SK-N-SH (cell line): Measurements from ENCODE around the gene HIPK1. TPM values are rescaled to one million over a fixed set of nuclear protein-coding genes. Genes with fewer than 3 reads are reported as not detected.

ENCODE experiments used
- CTCF ChIA-PET: fragments of 300-600, 350-600 bp; formaldehyde crosslinking; extraction: SDS; loops from one replicate; lab custom pipeline; 2021; lab: Yijun Ruan, JAX
- POLR2A ChIA-PET: fragments of 350-600 bp; sonication (Branson Sonifier 250); formaldehyde crosslinking; extraction: SDS; loops from one replicate; lab custom pipeline; 2020; ENCODE audit warnings: antibody characterized with exemption, inconsistent platforms; lab: Yijun Ruan, JAX
- DNase-seq: peaks from one replicate; pipeline ENCODE4 v3.0.0; 2012
- H2AFZ ChIP-seq: fragments of 200-600 bp; sonication (generic); 2 replicates; pipeline ENCODE4 v1.8.1; 2016; ENCODE audit warnings: antibody characterized with exemption, mild to moderate bottlenecking, low read depth
- H3F3A ChIP-seq: fragments of 200-600 bp; sonication (generic); replicated peaks from 2 replicates; pipeline ENCODE3; 2016; ENCODE audit warnings: antibody characterized with exemption, mild to moderate bottlenecking; ENCODE audit not compliant: insufficient read depth
- H3K27ac ChIP-seq, 2 experiments: fragments of 200-500 bp in 1 of 2; fragments of 200-600 bp in 1 of 2; sonication (Bioruptor generic) in 1 of 2; sonication (generic), shearing (Covaris generic) in 1 of 2; 2 replicates each; pipeline versions ENCODE4 v1.5.1 to v1.6.1; 2014 to 2016; ENCODE audit warnings: low read depth in 2 of 2, inconsistent platforms in 1 of 2, low read length in 1 of 2, mild to moderate bottlenecking in 1 of 2, mixed read lengths in 1 of 2
- H3K27me3 ChIP-seq: fragments of 200-600 bp; sonication (generic), shearing (Covaris generic); 2 replicates; pipeline ENCODE4 v1.6.1; 2016; ENCODE audit warnings: mixed run types; ENCODE audit not compliant: insufficient read depth
- H3K36me3 ChIP-seq, 2 experiments: fragments of 200-500 bp in 1 of 2; fragments of 200-600 bp in 1 of 2; sonication (Bioruptor generic) in 1 of 2; sonication (generic) in 1 of 2; replicated peaks in 1 of 2; 2 replicates each; pipeline versions ENCODE3 to v1.5.1; 2014 to 2016; ENCODE audit warnings: low read length in 1 of 2, mild to moderate bottlenecking in 1 of 2; ENCODE audit not compliant: insufficient read depth in 2 of 2, control insufficient read depth in 1 of 2
- H3K4me1 ChIP-seq, 2 experiments: fragments of 200-500 bp in 1 of 2; fragments of 200-600 bp in 1 of 2; sonication (Bioruptor generic) in 1 of 2; sonication (generic), shearing (Covaris generic) in 1 of 2; 2 replicates each; pipeline versions ENCODE4 v1.5.1 to v1.6.1; 2014 to 2016; ENCODE audit warnings: low read depth in 1 of 2, low read length in 1 of 2, mixed run types in 1 of 2; ENCODE audit not compliant: insufficient read depth in 2 of 2, control insufficient read depth in 1 of 2
- H3K4me2 ChIP-seq: fragments of 200-600 bp; sonication (generic), shearing (Covaris generic); 2 replicates; pipeline ENCODE4 v1.6.1; 2017; ENCODE audit warnings: mixed run types
- H3K4me3 ChIP-seq, 2 experiments: fragments of 200-500 bp in 1 of 2; fragments of 200-600 bp in 1 of 2; sonication (Bioruptor generic) in 1 of 2; sonication (generic), shearing (Covaris generic) in 1 of 2; 2 replicates each; pipeline versions ENCODE4 v1.5.1 to v1.8.1; 2014 to 2016; ENCODE audit warnings: low read depth in 2 of 2, inconsistent platforms in 1 of 2, low read length in 1 of 2, mild to moderate bottlenecking in 1 of 2, mixed read lengths in 1 of 2, moderate library complexity in 1 of 2
- H3K79me2 ChIP-seq: fragments of 200-600 bp; sonication (generic); 2 replicates; pipeline ENCODE4 v1.8.1; 2017; ENCODE audit warnings: mild to moderate bottlenecking; ENCODE audit not compliant: insufficient read depth
- H3K9ac ChIP-seq: fragments of 200-600 bp; sonication (generic); 2 replicates; pipeline ENCODE4 v1.6.1; 2017; ENCODE audit warnings: mixed run types
- H3K9me2 ChIP-seq: fragments of 200-600 bp; sonication (generic); 2 replicates; pipeline ENCODE4 v1.6.1; 2017; ENCODE audit warnings: mixed run types
- H3K9me3 ChIP-seq: fragments of 200-600 bp; sonication (generic); 2 replicates; pipeline ENCODE4 v1.6.1; 2017; ENCODE audit warnings: mixed run types, mild to moderate bottlenecking, moderate library complexity
- H4K20me1 ChIP-seq: fragments of 200-600 bp; sonication (generic); 2 replicates; pipeline ENCODE4 v1.6.1; 2017; ENCODE audit warnings: mild to moderate bottlenecking, mixed run types; ENCODE audit not compliant: insufficient read depth
- CHD2 ChIP-seq: fragments of 150-350 bp; IDR thresholded peaks from 2 replicates; pipeline ENCODE4 v1.6.1; 2018; ENCODE audit warnings: low read length; ENCODE audit not compliant: partially characterized antibody
- ELF1 ChIP-seq: IDR thresholded peaks from 2 replicates; pipeline ENCODE4 v1.4.0; 2012
- EP300 ChIP-seq, 2 experiments: IDR thresholded peaks; 2 replicates each; pipeline versions ENCODE4 v1.4.0 to v1.6.1; 2012; ENCODE audit warnings: borderline replicate concordance in 1 of 2, low read depth in 1 of 2, low read length in 1 of 2
- EZH2phosphoT487 ChIP-seq: fragments of 200-600 bp; sonication (generic); IDR thresholded peaks from 2 replicates; pipeline ENCODE4 v1.6.1; 2017; ENCODE audit warnings: low read depth, mixed run types, mild to moderate bottlenecking, antibody characterized with exemption, moderate library complexity, borderline replicate concordance
- FOXJ3 ChIP-seq: sonication (generic); formaldehyde crosslinking; IDR thresholded peaks from 2 replicates; pipeline ENCODE4 v1.5.1; 2020; ENCODE audit warnings: mild to moderate bottlenecking, missing genetic modification reagents
- GABPA ChIP-seq: IDR thresholded peaks from 2 replicates; pipeline ENCODE4 v1.4.0; 2012; ENCODE audit warnings: low read depth, mild to moderate bottlenecking
- JUND ChIP-seq: IDR thresholded peaks from 2 replicates; pipeline ENCODE4 v1.4.0; 2012
- MAX ChIP-seq: IDR thresholded peaks from 2 replicates; pipeline ENCODE4 v1.4.0; 2012; ENCODE audit warnings: low read depth
- PBX3 ChIP-seq: IDR thresholded peaks from 2 replicates; pipeline ENCODE4; 2012
- POLR2AphosphoS5 ChIP-seq: IDR thresholded peaks from 2 replicates; pipeline ENCODE4 v1.6.1; 2012; ENCODE audit warnings: low read depth, low read length
- RXRA ChIP-seq: IDR thresholded peaks from 2 replicates; pipeline ENCODE4 v1.4.0; 2012; ENCODE audit warnings: low read depth, mild to moderate bottlenecking, borderline replicate concordance
- TAF1 ChIP-seq: IDR thresholded peaks from 2 replicates; pipeline ENCODE4 v1.6.1; 2012; ENCODE audit warnings: low read depth, mild to moderate bottlenecking, low read length, moderate library complexity, borderline replicate concordance
- TCF12 ChIP-seq: IDR thresholded peaks from 2 replicates; pipeline ENCODE4 v1.4.0; 2012
- YY1 ChIP-seq: IDR thresholded peaks from 2 replicates; pipeline ENCODE4 v1.4.0; 2012; ENCODE audit warnings: low read depth, mild to moderate bottlenecking
- WGBS: methylation state at CpG from one replicate; pipeline ENCODE4 v1.1.6; 2017; ENCODE audit warnings: low lambda C conversion rate; 5-methylcytosine and 5-hydroxymethylcytosine counted together
- polyA plus RNA-seq, 3 experiments: library from polyadenylated mRNA; depleted of rRNA; stranded (reverse); fragments of >200 nt; gene quantifications; 2 replicates each; pipeline ENCODE4 v1.2.3, GENCODE V29; 2012
- TF ChIP-seq, protein P1 (sequence below): fragments of 200-600 bp; sonication (generic); IDR thresholded peaks from 2 replicates; pipeline ENCODE4 v1.6.1; 2017; ENCODE audit warnings: antibody characterized with exemption, mild to moderate bottlenecking, moderate library complexity
- TF ChIP-seq, protein P2 (sequence below): IDR thresholded peaks from 2 replicates; pipeline ENCODE4 v1.4.0; 2012; ENCODE audit warnings: low read depth, borderline replicate concordance

HIPK1 gene
- polyA plus RNA-seq, 1 of the 3 experiments (the other 2 are of a cell fraction): 7.1 TPM

- TF ChIP-seq MAX (no peak), GABPA (no peak), TAF1 (no peak)
Measured at GRCh38 chr1:113928187-113928930, 765 bp upstream of the HIPK1 start (continued).

DNA sequence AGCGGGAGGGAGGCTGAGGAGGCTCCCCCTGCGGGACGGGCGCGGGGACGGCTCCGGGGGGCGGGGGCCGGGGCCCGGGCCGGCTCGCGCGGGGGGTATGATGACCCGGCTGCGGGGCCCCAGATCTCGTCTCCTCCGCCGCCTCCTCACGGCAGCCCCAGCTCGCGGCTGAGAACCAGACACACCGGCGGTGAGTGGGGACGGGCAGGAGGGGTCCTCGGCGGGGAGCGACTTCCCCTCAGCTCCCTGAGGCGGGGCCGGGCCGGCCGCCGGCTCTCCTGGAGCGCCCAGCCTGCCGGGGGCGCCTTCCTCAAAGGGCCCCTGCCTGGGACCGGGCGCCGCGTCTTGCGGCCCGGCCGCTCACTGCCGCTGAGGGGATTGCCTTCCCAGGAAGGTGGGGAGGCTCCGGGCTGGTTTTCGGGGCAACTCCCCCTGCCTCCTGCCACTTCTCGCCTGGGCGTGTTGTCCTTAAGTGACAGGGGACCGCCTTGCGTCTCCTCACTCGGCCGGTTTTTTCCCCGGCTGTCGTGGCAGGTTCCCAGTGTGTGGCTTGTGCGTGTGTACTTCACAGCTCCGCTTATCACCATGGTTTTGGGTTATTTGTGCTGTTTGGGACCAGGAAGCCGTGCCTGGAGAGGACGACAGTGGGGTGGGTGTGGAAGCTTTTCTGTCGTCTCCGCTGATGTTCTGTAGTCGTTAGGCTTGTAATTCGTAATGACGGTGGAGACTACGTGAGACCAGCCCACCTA, 800 bp downstream of the HIPK1 start:
- H3F3A ChIP-seq: no peaks in the 10 kb centered on the region
- peak overlapping the region; percentile 98 for H3K9ac ChIP-seq
- H3K79me2 ChIP-seq: peaks cover 56% of the 10 kb centered on the region
- DNase-seq: no peak
- H3K9me3 ChIP-seq: no peaks in the 10 kb centered on the region
- H3K4me2 ChIP-seq: peak overlapping the region; percentile 95
- H2AFZ ChIP-seq: 0 out of 2 replicates have a peak overlapping the region, but pooled peaks have one; percentile 98
- no peaks in the 10 kb centered on the region for H3K36me3 ChIP-seq
- ChIA-PET POLR2A (interaction anchor here (1.6 to 2.9 kb wide), 2 partner anchors 25 to 171 kb away, joined by 4 to 21 read pairs; partner anchors contain the start of genes AP4B1, DCLRE1B and PHTF1), CTCF (interaction anchor here (0.7 to 3.2 kb wide), 15 partner anchors 9 to 247 kb away, joined by 3 to 19 read pairs (median 5); partner anchors contain the start of genes AP4B1, DCLRE1B, OLFML3 and RSBN1)
- WGBS: 2% methylated on average over 11 of the region's 64 CpGs
- no peaks in the 10 kb centered on the region for H3K27me3 ChIP-seq
- peak overlapping the region; percentile 93 to 99 for H3K4me3 ChIP-seq
- H3K4me1 ChIP-seq: peaks cover 8 to 22% of the 10 kb centered on the region in 2 experiments
- peaks cover 43% of the 10 kb centered on the region for H4K20me1 ChIP-seq
- TF ChIP-seq, protein P1, sequence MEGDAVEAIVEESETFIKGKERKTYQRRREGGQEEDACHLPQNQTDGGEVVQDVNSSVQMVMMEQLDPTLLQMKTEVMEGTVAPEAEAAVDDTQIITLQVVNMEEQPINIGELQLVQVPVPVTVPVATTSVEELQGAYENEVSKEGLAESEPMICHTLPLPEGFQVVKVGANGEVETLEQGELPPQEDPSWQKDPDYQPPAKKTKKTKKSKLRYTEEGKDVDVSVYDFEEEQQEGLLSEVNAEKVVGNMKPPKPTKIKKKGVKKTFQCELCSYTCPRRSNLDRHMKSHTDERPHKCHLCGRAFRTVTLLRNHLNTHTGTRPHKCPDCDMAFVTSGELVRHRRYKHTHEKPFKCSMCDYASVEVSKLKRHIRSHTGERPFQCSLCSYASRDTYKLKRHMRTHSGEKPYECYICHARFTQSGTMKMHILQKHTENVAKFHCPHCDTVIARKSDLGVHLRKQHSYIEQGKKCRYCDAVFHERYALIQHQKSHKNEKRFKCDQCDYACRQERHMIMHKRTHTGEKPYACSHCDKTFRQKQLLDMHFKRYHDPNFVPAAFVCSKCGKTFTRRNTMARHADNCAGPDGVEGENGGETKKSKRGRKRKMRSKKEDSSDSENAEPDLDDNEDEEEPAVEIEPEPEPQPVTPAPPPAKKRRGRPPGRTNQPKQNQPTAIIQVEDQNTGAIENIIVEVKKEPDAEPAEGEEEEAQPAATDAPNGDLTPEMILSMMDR: peak; percentile 25; the same call in 1 of the 2 replicates
- TF ChIP-seq PBX3 (no peak), ELF1 (no peak)
- TF ChIP-seq, all 33 proteins: peak for 1
- Histone ChIP-seq H3K9me2 (no peaks in the 10 kb centered on the region), H3K27ac (peak overlapping the region; percentile 53 to 89)

DNA sequence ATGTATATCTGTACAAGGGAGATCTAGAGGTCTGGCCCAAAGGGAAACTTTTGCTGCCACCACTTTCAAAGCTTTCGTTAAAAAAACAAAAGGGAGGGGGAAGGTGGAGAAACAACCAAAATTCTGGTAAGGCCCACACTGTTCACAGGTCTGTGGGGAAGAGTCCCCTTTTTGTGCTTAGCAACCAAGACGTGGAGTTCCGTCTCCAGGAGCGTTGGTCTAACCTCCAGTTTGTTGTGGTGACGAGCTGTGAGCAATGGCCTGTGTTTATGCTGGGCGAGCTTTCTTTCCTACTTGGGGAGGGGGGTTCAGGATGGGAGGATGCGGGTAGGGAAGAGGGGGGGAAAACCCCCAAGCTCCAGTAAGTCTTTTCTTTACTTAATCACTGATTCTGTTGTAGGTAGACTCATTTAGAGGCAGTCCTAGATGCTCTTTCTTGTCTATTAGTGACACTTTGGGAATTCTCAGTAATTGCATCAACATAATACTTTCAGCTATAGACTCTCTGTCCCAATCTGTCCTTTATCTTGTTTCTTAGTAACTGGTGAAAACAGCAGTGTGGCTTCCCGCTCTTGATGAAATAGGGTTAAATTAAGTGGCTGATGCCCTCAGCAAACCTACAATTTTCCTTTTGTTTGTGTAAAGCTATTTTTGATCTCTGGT, 1.5 kb downstream of the HIPK1 start:
- Histone ChIP-seq H4K20me1 (peaks cover 50% of the 10 kb centered on the region), H3K9me3 (no peaks in the 10 kb centered on the region), H3K27me3 (no peaks in the 10 kb centered on the region), H2AFZ (no peak overlapping the region), H3K9ac (peak overlapping the region; percentile 98), H3K9me2 (no peaks in the 10 kb centered on the region), H3F3A (no peaks in the 10 kb centered on the region), H3K4me2 (peak overlapping the region; percentile 95), H3K79me2 (peaks cover 63% of the 10 kb centered on the region), H3K4me1 (peaks cover 8 to 22% of the 10 kb centered on the region in 2 experiments), H3K27ac (peak overlapping the region; percentile 24 to 89; a peak in 2 of 4 replicates), H3K4me3 (peak overlapping the region; percentile 93 to 99), H3K36me3 (no peaks in the 10 kb centered on the region)
- ChIA-PET CTCF (interaction anchor here (0.8 to 3.2 kb wide), 10 partner anchors 11 to 95 kb away, joined by 3 to 19 read pairs (median 5); partner anchors contain the start of genes AP4B1, DCLRE1B and OLFML3), POLR2A (interaction anchor here (1.6 to 2.9 kb wide), 2 partner anchors 26 to 172 kb away, joined by 4 to 21 read pairs; partner anchors contain the start of genes AP4B1, DCLRE1B and PHTF1)
- 8% methylated on average over 8 of the region's 8 CpGs for WGBS
- DNase-seq: peak; percentile 43
- TF ChIP-seq POLR2AphosphoS5 (no peak), EP300 (IDR thresholded peaks at IDR 0.05; ENCODE audit: borderline replicate concordance in 1 of 2, low read depth in 1 of 2, low read length in 1 of 2) (no peak), TCF12 (no peak), JUND (no peak), EZH2phosphoT487 (no peak), FOXJ3 (CRISPR knock-in tag) (no peak), YY1 (no peak), RXRA (no peak), MAX (no peak), CHD2 (no peak)
- TF ChIP-seq, protein P2, sequence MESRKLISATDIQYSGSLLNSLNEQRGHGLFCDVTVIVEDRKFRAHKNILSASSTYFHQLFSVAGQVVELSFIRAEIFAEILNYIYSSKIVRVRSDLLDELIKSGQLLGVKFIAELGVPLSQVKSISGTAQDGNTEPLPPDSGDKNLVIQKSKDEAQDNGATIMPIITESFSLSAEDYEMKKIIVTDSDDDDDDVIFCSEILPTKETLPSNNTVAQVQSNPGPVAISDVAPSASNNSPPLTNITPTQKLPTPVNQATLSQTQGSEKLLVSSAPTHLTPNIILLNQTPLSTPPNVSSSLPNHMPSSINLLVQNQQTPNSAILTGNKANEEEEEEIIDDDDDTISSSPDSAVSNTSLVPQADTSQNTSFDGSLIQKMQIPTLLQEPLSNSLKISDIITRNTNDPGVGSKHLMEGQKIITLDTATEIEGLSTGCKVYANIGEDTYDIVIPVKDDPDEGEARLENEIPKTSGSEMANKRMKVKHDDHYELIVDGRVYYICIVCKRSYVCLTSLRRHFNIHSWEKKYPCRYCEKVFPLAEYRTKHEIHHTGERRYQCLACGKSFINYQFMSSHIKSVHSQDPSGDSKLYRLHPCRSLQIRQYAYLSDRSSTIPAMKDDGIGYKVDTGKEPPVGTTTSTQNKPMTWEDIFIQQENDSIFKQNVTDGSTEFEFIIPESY: no peak
